Type B pancreatic cell (in vitro differentiated cells): ENCODE measurements around the gene WDR53. TPM values are rescaled to one million over a fixed set of nuclear protein-coding genes. Genes with fewer than 3 reads are reported as not detected.
"Not testable (repeated sequence)": the region's sequence is repeated elsewhere in the genome, so short reads cannot be mapped to it uniquely, and the experiment has no call there.

Experiments
- DNase-seq: peaks from one replicate; pipeline ENCODE4 v3.0.0; 2021; ENCODE audit warnings: mixed read lengths; ENCODE audit not compliant: unreplicated experiment; ENCODE audit errors: extremely low spot score
- H3K27ac Mint-ChIP-seq: 2 replicates; pipeline ENCODE4 v1.8.0; 2021; ENCODE audit warnings: mild to moderate bottlenecking, mixed read lengths
- H3K27me3 Mint-ChIP-seq: 2 replicates; pipeline ENCODE4 v1.8.0; 2021; ENCODE audit warnings: mixed read lengths
- H3K36me3 Mint-ChIP-seq: 2 replicates; pipeline ENCODE4 v1.8.0; 2021; ENCODE audit warnings: mixed read lengths
- H3K4me1 Mint-ChIP-seq: one replicate; pipeline ENCODE4 v1.8.0; 2021; ENCODE audit warnings: mixed read lengths; ENCODE audit not compliant: unreplicated experiment
- H3K4me3 Mint-ChIP-seq: 2 replicates; pipeline ENCODE4 v1.8.0; 2021; ENCODE audit warnings: mild to moderate bottlenecking, mixed read lengths
- H3K9me3 Mint-ChIP-seq: 2 replicates; pipeline ENCODE4 v1.8.0; 2021; ENCODE audit warnings: mixed read lengths
- CTCF ChIP-seq: fragments of 200-600 bp; sonication (generic); conservative IDR thresholded peaks from 2 replicates; pipeline ENCODE4 v1.5.0; 2021; ENCODE audit warnings: antibody characterized with exemption, mild to moderate bottlenecking
- total RNA-seq: library from RNA; stranded (reverse); gene quantifications from 2 replicates; pipeline ENCODE4 v1.2.1, GENCODE V29; 2021; ENCODE audit warnings: low replicate concordance

WDR53 gene
- total RNA-seq, 1 donor from 2014 or later = 17.1 TPM

DNA sequence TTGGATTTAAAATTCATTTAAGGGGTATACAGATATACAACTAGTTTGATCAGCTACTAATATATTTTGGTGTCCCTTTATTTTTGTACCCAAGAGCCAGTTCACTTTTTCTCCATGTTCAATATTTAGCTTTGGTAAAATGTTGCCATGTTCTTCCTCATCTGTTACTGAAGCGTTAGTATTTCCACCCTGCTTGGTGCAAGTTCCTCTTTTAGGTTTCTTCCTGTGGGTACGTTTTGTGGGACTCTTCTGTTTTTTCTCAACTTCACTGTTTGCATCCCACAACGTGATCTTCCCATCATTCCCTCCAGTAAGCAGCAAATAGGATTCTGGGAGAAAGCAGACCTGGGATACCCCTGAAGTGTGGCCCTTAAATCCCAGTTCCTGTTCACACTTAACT lies 14.1 kb downstream of the WDR53 start:
- no peaks in the 10 kb centered on the region for H3K4me1 Mint-ChIP-seq
- no peak overlapping the region for H3K4me3 Mint-ChIP-seq
- no peak overlapping the region for H3K27ac Mint-ChIP-seq
- no peak for DNase-seq
- no peak for TF ChIP-seq CTCF
- H3K9me3 Mint-ChIP-seq = peaks cover 6% of the 10 kb centered on the region
- no peaks in the 10 kb centered on the region for H3K27me3 Mint-ChIP-seq
- H3K36me3 Mint-ChIP-seq = peaks cover 3% of the 10 kb centered on the region

- DNase-seq = no peak
- Mint-ChIP-seq H3K27me3 (no peaks in the 10 kb centered on the region), H3K9me3 (peaks cover 6% of the 10 kb centered on the region), H3K36me3 (peaks cover 3% of the 10 kb centered on the region), H3K27ac (no peak overlapping the region), H3K4me3 (no peak overlapping the region), H3K4me1 (no peaks in the 10 kb centered on the region)
- no peak for TF ChIP-seq CTCF
These were observed 14.8 kb downstream of the WDR53 start for GRCh38 chr3:196553551-196553950.

GRCh38 chr3:196552253-196552652 lies 16.1 kb downstream of the WDR53 start:
- TF ChIP-seq CTCF = no peak
- no peaks in the 10 kb centered on the region for H3K27me3 Mint-ChIP-seq
- no peak overlapping the region for H3K27ac Mint-ChIP-seq
- DNase-seq = no peak
- no peaks in the 10 kb centered on the region for H3K4me1 Mint-ChIP-seq
- H3K9me3 Mint-ChIP-seq = peaks cover 6% of the 10 kb centered on the region
- H3K4me3 Mint-ChIP-seq = no peak overlapping the region
- peaks cover 3% of the 10 kb centered on the region for H3K36me3 Mint-ChIP-seq

DNA sequence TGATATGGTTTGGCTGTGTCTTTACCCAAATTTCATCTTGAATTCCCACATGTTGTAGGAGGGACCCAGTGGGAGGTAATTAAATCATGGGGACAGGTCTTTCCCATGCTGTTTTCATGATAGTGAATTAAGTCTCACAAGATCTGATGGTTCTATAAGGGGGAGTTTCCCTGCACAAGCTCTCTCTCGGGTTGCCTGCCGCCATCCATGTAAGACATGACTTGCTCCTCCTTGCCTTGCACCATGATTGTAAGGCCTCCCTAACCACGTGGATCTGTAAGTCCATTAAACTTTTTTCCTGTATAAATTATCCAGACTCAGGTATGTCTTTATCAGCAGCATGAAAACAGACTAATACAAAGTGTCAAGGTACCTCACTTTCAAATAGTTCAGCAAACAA lies 18.2 kb downstream of the WDR53 start:
- not testable (repeated sequence) for H3K4me3 Mint-ChIP-seq, H3K27me3 Mint-ChIP-seq, DNase-seq, H3K9me3 Mint-ChIP-seq, H3K27ac Mint-ChIP-seq, H3K4me1 Mint-ChIP-seq, H3K36me3 Mint-ChIP-seq

- not testable (repeated sequence) for H3K9me3 Mint-ChIP-seq
These were observed 19.0 kb downstream of the WDR53 start for GRCh38 chr3:196549312-196549711.

DNA sequence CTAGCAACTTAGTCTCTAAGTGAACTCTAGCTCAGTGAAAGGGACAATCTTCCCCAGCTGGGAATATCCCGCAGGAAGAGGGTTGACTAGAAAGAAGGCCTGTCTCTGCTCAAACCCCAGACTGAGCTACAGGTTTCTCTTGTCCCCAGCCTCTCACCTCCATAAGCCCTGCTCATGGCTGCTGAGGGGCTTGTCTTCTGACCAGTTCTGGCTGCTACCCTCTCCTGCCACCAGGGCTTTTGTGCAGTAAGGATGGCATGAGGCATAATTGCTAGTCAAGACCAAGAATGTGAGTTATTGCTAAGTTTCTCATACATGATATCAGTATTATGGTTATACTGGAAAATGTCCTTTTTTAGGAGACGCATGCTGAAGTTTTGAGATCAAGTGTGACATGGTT lies 21.3 kb downstream of the WDR53 start:
- H3K4me1 Mint-ChIP-seq = no peaks in the 10 kb centered on the region
- H3K27me3 Mint-ChIP-seq = peaks cover 4% of the 10 kb centered on the region
- no peak for DNase-seq
- no peak for TF ChIP-seq CTCF
- no peak overlapping the region for H3K4me3 Mint-ChIP-seq
- peaks cover 3% of the 10 kb centered on the region for H3K36me3 Mint-ChIP-seq
- H3K27ac Mint-ChIP-seq = no peak overlapping the region
- H3K9me3 Mint-ChIP-seq = peaks cover 6% of the 10 kb centered on the region

More at GRCh38 chr3:196549312-196549711, 19.0 kb downstream of the WDR53 start:
- DNase-seq, H3K4me1 Mint-ChIP-seq, H3K27ac Mint-ChIP-seq, H3K36me3 Mint-ChIP-seq, H3K4me3 Mint-ChIP-seq, H3K27me3 Mint-ChIP-seq: not testable (repeated sequence)

DNA sequence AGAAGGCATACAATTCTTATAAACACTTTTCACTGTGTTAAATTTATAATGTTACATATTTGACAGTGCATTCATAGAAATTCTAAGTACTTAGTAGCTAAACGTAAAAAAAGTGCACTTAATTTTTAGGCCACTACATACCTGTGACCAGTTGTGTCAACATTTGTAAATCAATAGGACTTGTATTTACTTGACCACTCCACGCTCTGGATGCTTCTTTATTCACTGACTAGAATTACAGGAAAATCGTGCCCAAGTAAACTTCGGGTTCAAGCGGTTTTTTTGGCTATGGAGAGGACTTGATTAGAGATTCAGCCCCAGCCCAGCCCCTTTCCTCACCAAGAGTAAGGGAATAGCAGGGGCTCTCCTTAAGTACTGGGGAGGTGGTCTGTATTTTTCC lies 21.8 kb downstream of the WDR53 start:
- no peak for DNase-seq
- no peak overlapping the region for H3K27ac Mint-ChIP-seq
- H3K36me3 Mint-ChIP-seq = no peaks in the 10 kb centered on the region
- TF ChIP-seq CTCF = no peak
- H3K4me1 Mint-ChIP-seq = no peaks in the 10 kb centered on the region
- H3K4me3 Mint-ChIP-seq = no peak overlapping the region
- H3K27me3 Mint-ChIP-seq = peaks cover 4% of the 10 kb centered on the region
- H3K9me3 Mint-ChIP-seq = peaks cover 6% of the 10 kb centered on the region
